Right lobe of liver (tissue), 6 donors: ENCODE data around the gene KLHL2. TPM values are rescaled to one million over a fixed set of nuclear protein-coding genes. Genes with fewer than 3 reads are reported as not detected.
"Not testable (repeated sequence)": the region's sequence is repeated elsewhere in the genome, so short reads cannot be mapped to it uniquely, and the experiment has no call there.

ENCODE experiments used
- ATAC-seq, 4 donors: fragments of 200-7000 bp; cut with Tn5 transposase; one replicate each; pipeline ENCODE4 v1.9.1; 2020; ENCODE audit warnings: mild to moderate bottlenecking in 4 of 4, moderate library complexity in 4 of 4
- DNase-seq, 3 donors: peaks; one replicate each; pipeline ENCODE4 v3.0.0-alpha.2; 2020
- H3K27ac ChIP-seq, 3 donors: fragments of 200-600 bp; one replicate each; pipeline ENCODE4 v1.8.0; 2022
- H3K27me3 ChIP-seq, 2 donors: fragments of 200-600 bp; one replicate each; pipeline ENCODE4 v1.8.0; 2022
- H3K36me3 ChIP-seq, 4 donors: fragments of 200-600 bp; sonication (generic) in 1 of 4; one replicate each; pipeline versions ENCODE4 v1.5.1 to v1.8.0; 2017 to 2022; ENCODE audit warnings: control low read depth in 1 of 4
- H3K4me1 ChIP-seq, 4 donors: fragments of 200-600 bp; sonication (generic) in 1 of 4; one replicate each; pipeline versions ENCODE4 v1.5.1 to v1.8.0; 2017 to 2022; ENCODE audit warnings: control low read depth in 1 of 4
- H3K4me3 ChIP-seq, 3 donors: fragments of 200-600 bp; one replicate each; pipeline ENCODE4 v1.8.0; 2022
- H3K9me3 ChIP-seq, 4 donors: fragments of 200-600 bp; sonication (generic) in 1 of 4; one replicate each; pipeline versions ENCODE4 v1.5.1 to v1.8.0; 2017 to 2022; ENCODE audit warnings: control low read depth in 1 of 4
- POLR2A ChIP-seq: fragments of 450-650 bp; IDR thresholded peaks from one replicate; pipeline ENCODE4 v1.6.1; 2017; ENCODE audit warnings: antibody characterized with exemption, mild to moderate bottlenecking
- WGBS: methylation state at CpG from one replicate; pipeline ENCODE4 v1.1.6; 2018; ENCODE audit warnings: low coverage, low lambda C conversion rate; ENCODE audit not compliant: insufficient coverage; ENCODE audit errors: missing lambda C conversion rate; 5-methylcytosine and 5-hydroxymethylcytosine counted together
- intact Hi-C, 2 donors: fragments of 100-400 bp; cut with DNase I; formaldehyde crosslinking; loops; one replicate each; pipeline versions ENCODE4 v1.11.2 to v1.14.1; 2022
- total RNA-seq, 6 experiments: library from RNA; depleted of rRNA in 2 of 6; stranded (reverse); fragments of >200 nt in 2 of 6; fragmentation: NEBNext Ultra II Directional in 3 of 6; extraction: Animal tissue kit (Norgen Biotek cat#: 25700) in 3 of 6; gene quantifications; one replicate each; pipeline versions ENCODE4 v1.1.0 to v1.2.4, GENCODE V29; 2016 to 2023
- TF ChIP-seq, protein P1 (sequence below), 4 donors: fragments of 200-600 bp in 3 of 4; fragments of 450-650 bp in 1 of 4; IDR thresholded peaks; one replicate each; pipeline versions ENCODE4 v1.5.1 to v1.8.0; 2016 to 2022; ENCODE audit warnings: antibody characterized with exemption in 4 of 4, mild to moderate bottlenecking in 2 of 4
- donor health status: DM: no; HTN: yes; CAD: no.
- donor health status: DM: no; HTN: no; CAD: no.
- donor health status: DM: no; HTN: no; CAD: no.
- donor health status: DM: no; HTN: yes; CAD: no.
- donor health status: DM: no; HTN: yes; CAD: no.

Gene KLHL2
- total RNA-seq, 6 experiments from 2014 or later = 15.6 to 25.3 (median 20.3) TPM

GRCh38 chr4:165255439-165255838 lies 48.1 kb downstream of the KLHL2 start:
- Histone ChIP-seq H3K27ac (peak overlapping the region in 1 of 3 donors; percentile 58), H3K4me1 (peaks cover 0 to 21% (median 7%) of the 10 kb centered on the region in 4 donors)
- H3K9me3 ChIP-seq, H3K4me3 ChIP-seq, intact Hi-C loops, H3K36me3 ChIP-seq, H3K27me3 ChIP-seq: not testable (repeated sequence)
- ATAC-seq (peak; percentile 49 to 68 (median 60)), DNase-seq (peak; percentile 22 to 55 (median 53))
- 41% methylated on average over 4 of the region's 4 CpGs for WGBS

DNA sequence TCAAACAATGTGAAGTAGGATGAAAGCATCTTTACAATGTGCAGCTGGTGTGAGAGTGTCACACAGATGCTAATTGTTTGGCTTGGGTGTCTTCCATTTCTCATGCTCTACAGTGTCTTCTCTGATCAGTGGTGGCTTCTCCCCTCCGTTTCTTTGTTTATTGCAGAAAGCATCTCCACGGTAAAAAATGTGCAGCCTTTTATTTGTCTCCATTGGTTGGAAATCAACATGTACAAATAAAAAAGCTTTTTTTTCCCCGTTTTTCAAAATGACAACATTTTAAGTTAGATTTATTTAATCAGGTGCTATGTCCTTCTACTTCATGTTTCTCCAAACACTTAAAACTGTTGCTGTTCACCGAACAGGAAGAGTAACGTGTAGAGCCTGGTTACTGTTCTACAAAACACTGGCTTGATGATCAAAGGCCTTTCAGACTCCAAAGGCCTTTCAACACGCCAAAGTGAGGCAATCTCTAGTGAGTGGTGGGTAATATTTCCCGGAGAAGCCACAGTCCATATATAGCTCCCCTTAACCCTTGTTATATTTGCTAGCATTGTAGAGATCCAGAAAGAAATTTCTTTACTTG lies 48.8 kb downstream of the KLHL2 start:
- H3K27me3 ChIP-seq, intact Hi-C loops, H3K36me3 ChIP-seq, DNase-seq, H3K9me3 ChIP-seq: not testable (repeated sequence)
- Histone ChIP-seq H3K4me1 (peaks cover 0 to 21% (median 7%) of the 10 kb centered on the region in 4 donors), H3K4me3 (peak overlapping the region in 1 of 3 donors; percentile 26), H3K27ac (peak overlapping the region in 2 of 3 donors; percentile 11 to 58)
- TF ChIP-seq POLR2A = peak; percentile 18
- peak; percentile 89 to 95 (median 92) for ATAC-seq
- 13% methylated on average over 7 of the region's 7 CpGs for WGBS

GRCh38 chr4:165259776-165260175 lies 52.4 kb downstream of the KLHL2 start:
- H3K9me3 ChIP-seq, H3K36me3 ChIP-seq, ATAC-seq, H3K27ac ChIP-seq, H3K4me3 ChIP-seq, DNase-seq, intact Hi-C loops, H3K27me3 ChIP-seq: not testable (repeated sequence)
- H3K4me1 ChIP-seq = peaks cover 0 to 17% (median 6%) of the 10 kb centered on the region in 4 donors
- WGBS = 88% methylated on average over 4 of the region's 4 CpGs

DNA sequence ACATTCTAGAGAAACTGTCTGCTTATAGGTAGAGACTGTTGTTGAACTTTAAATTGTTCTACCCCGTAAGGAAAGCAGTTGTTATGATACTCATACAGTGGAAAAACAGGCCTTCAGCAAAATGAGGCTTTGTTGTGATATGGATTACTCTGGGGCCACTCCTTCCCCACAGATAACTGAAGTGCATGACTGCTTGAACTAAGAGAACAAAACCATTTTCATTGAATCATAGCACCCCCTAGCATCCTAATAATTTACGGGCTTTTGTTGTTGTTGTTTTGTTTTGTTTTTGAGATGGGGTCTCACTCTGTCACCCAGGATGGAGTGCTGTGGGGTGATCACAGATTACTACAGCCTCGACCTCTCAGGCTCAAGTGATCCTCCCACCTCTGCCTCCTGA lies 54.9 kb downstream of the KLHL2 start:
- H3K27ac ChIP-seq, H3K27me3 ChIP-seq, DNase-seq, H3K4me3 ChIP-seq, intact Hi-C loops, H3K36me3 ChIP-seq, H3K4me1 ChIP-seq, H3K9me3 ChIP-seq: not testable (repeated sequence)
- TF ChIP-seq, protein P1, sequence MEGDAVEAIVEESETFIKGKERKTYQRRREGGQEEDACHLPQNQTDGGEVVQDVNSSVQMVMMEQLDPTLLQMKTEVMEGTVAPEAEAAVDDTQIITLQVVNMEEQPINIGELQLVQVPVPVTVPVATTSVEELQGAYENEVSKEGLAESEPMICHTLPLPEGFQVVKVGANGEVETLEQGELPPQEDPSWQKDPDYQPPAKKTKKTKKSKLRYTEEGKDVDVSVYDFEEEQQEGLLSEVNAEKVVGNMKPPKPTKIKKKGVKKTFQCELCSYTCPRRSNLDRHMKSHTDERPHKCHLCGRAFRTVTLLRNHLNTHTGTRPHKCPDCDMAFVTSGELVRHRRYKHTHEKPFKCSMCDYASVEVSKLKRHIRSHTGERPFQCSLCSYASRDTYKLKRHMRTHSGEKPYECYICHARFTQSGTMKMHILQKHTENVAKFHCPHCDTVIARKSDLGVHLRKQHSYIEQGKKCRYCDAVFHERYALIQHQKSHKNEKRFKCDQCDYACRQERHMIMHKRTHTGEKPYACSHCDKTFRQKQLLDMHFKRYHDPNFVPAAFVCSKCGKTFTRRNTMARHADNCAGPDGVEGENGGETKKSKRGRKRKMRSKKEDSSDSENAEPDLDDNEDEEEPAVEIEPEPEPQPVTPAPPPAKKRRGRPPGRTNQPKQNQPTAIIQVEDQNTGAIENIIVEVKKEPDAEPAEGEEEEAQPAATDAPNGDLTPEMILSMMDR (IDR thresholded peaks at IDR 0.05) = peak in 1 of 4 donors; percentile 14
- 65% methylated on average over 3 of the region's 3 CpGs for WGBS
- ATAC-seq = peak; percentile 33 to 51 (median 46)

DNA sequence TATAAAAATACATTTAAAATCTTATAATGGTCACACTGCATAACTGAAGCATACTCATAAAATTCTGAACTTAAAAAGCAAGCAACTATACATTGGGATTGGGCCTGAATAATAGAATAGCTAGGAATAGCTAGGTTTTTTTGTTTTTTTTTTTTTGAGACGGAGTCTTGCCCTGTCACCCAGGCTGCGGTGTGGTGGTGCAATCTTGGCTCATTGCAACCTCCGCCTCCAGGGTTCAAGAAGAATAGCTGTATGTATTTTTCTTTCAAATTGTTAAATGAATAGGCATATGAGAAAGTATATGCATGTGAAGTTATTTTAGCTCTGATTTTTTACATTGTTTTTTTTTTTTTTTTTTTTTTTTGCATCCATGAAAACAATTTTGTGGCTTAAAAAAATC lies 56.1 kb downstream of the KLHL2 start:
- DNase-seq, H3K27me3 ChIP-seq, ATAC-seq, intact Hi-C loops, H3K27ac ChIP-seq, H3K36me3 ChIP-seq, H3K9me3 ChIP-seq, H3K4me1 ChIP-seq, H3K4me3 ChIP-seq: not testable (repeated sequence)
- 79% methylated on average over 3 of the region's 3 CpGs for WGBS

GRCh38 chr4:165269931-165270330 lies 62.6 kb downstream of the KLHL2 start:
- 82% methylated on average over 7 of the region's 7 CpGs for WGBS
- intact Hi-C loops, H3K4me1 ChIP-seq, H3K9me3 ChIP-seq, H3K27ac ChIP-seq, ATAC-seq, H3K27me3 ChIP-seq, H3K36me3 ChIP-seq, DNase-seq, H3K4me3 ChIP-seq: not testable (repeated sequence)

GRCh38 chr4:165273443-165273842 lies 66.1 kb downstream of the KLHL2 start:
- H3K4me1 ChIP-seq, H3K9me3 ChIP-seq, intact Hi-C loops, H3K4me3 ChIP-seq, H3K36me3 ChIP-seq, H3K27ac ChIP-seq, DNase-seq, ATAC-seq, H3K27me3 ChIP-seq: not testable (repeated sequence)
- 100% methylated on average over 2 of the region's 2 CpGs for WGBS

- WGBS = no CpG with 5 or more reads among the region's 3 CpGs
- H3K4me1 ChIP-seq, H3K27me3 ChIP-seq, H3K4me3 ChIP-seq, H3K27ac ChIP-seq, intact Hi-C loops, ATAC-seq, H3K9me3 ChIP-seq, H3K36me3 ChIP-seq, DNase-seq: not testable (repeated sequence)
Observed at GRCh38 chr4:165275357-165275756, 68.0 kb downstream of the KLHL2 start.

GRCh38 chr4:165279531-165279930 lies 72.2 kb downstream of the KLHL2 start:
- H3K36me3 ChIP-seq, H3K4me1 ChIP-seq, H3K27me3 ChIP-seq, H3K9me3 ChIP-seq, H3K4me3 ChIP-seq, intact Hi-C loops, H3K27ac ChIP-seq, DNase-seq: not testable (repeated sequence)
- peak in 1 of 4 donors; percentile 42 for ATAC-seq
- 95% methylated on average over 6 of the region's 20 CpGs for WGBS

DNA sequence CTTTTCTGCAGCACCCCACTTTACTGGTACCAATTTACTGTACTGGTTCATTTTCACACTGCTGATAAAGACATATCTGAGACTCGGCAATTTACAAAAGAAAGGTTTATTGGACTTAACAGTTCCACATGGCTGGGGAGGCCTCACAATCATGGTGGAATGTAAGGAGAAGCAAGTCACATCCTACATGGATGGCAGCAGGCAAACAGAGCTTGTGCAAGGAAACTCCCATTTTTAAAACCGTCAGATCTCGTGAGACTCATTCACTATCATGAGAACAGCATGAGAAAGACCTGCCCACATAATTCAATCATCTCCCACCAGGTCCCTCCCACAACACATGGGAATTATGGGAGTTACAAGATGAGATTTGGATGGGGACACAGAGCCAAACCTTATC lies 77.3 kb downstream of the KLHL2 start:
- H3K36me3 ChIP-seq, H3K27ac ChIP-seq, H3K27me3 ChIP-seq, H3K4me3 ChIP-seq, DNase-seq, intact Hi-C loops, H3K9me3 ChIP-seq, ATAC-seq: not testable (repeated sequence)
- WGBS = 97% methylated on average over 3 of the region's 3 CpGs
- peaks cover 0 to 23% (median 5%) of the 10 kb centered on the region in 4 donors for H3K4me1 ChIP-seq
